ENCODE data around the gene ARMC3. TPM values are rescaled to one million over a fixed set of nuclear protein-coding genes. Genes with fewer than 3 reads are reported as not detected.
"Not testable (repeated sequence)": the region's sequence is repeated elsewhere in the genome, so short reads cannot be mapped to it uniquely, and the experiment has no call there.

ARMC3 gene
- total RNA-seq, 2 donors from 2014 or later = not detected

GRCh38 chr10:22911067-22911466 is 16.8 kb upstream of the ARMC3 start:
- peaks cover 4% of the 10 kb centered on the region for H3K4me1 Mint-ChIP-seq
- ATAC-seq (replicated peaks) = no peak
- no peak overlapping the region for H3K4me3 Mint-ChIP-seq
- no peaks in the 10 kb centered on the region for H3K36me3 Mint-ChIP-seq (ENCODE audit: low read depth)
- H3K9me3 Mint-ChIP-seq = peaks cover 8% of the 10 kb centered on the region
- H3K27me3 Mint-ChIP-seq = no peaks in the 10 kb centered on the region
- no peak overlapping the region for H3K27ac Mint-ChIP-seq

GRCh38 chr10:22911889-22912762 is 15.7 kb upstream of the ARMC3 start:
- H3K4me3 Mint-ChIP-seq = no peak overlapping the region
- peaks cover 8% of the 10 kb centered on the region for H3K9me3 Mint-ChIP-seq
- peaks cover 4% of the 10 kb centered on the region for H3K4me1 Mint-ChIP-seq
- no peak for ATAC-seq (replicated peaks)
- peaks cover 1% of the 10 kb centered on the region for H3K27me3 Mint-ChIP-seq
- H3K27ac Mint-ChIP-seq = no peak overlapping the region
- H3K36me3 Mint-ChIP-seq (ENCODE audit: low read depth) = no peaks in the 10 kb centered on the region

- H3K27me3 Mint-ChIP-seq = peaks cover 3% of the 10 kb centered on the region
- no peaks in the 10 kb centered on the region for H3K36me3 Mint-ChIP-seq (ENCODE audit: low read depth)
- H3K27ac Mint-ChIP-seq = no peak overlapping the region
- H3K4me1 Mint-ChIP-seq = peaks cover 4% of the 10 kb centered on the region
- H3K4me3 Mint-ChIP-seq = no peak overlapping the region
- no peak for ATAC-seq (replicated peaks)
- peaks cover 8% of the 10 kb centered on the region for H3K9me3 Mint-ChIP-seq
These were observed 15.0 kb upstream of the ARMC3 start for GRCh38 chr10:22912763-22913384.

- no peak for ATAC-seq (replicated peaks)
These were observed 14.3 kb upstream of the ARMC3 start for GRCh38 chr10:22913474-22914092.

GRCh38 chr10:22915314-22915713 is 12.5 kb upstream of the ARMC3 start:
- H3K27me3 Mint-ChIP-seq = peaks cover 9% of the 10 kb centered on the region
- peaks cover 4% of the 10 kb centered on the region for H3K9me3 Mint-ChIP-seq
- no peaks in the 10 kb centered on the region for H3K4me1 Mint-ChIP-seq
- no peak overlapping the region for H3K4me3 Mint-ChIP-seq
- no peaks in the 10 kb centered on the region for H3K36me3 Mint-ChIP-seq (ENCODE audit: low read depth)
- ATAC-seq (replicated peaks) = no peak
- no peak overlapping the region for H3K27ac Mint-ChIP-seq

More at GRCh38 chr10:22913474-22914092, 14.3 kb upstream of the ARMC3 start:
- Mint-ChIP-seq H3K9me3 (peaks cover 8% of the 10 kb centered on the region), H3K27me3 (peaks cover 3% of the 10 kb centered on the region), H3K27ac (no peak overlapping the region), H3K4me3 (no peak overlapping the region), H3K36me3 (ENCODE audit: low read depth) (no peaks in the 10 kb centered on the region), H3K4me1 (peaks cover 4% of the 10 kb centered on the region)

GRCh38 chr10:22925088-22925487 is 2.8 kb upstream of the ARMC3 start:
- ATAC-seq (replicated peaks) = no peak
- H3K27ac Mint-ChIP-seq = no peak overlapping the region
- H3K36me3 Mint-ChIP-seq (ENCODE audit: low read depth) = no peaks in the 10 kb centered on the region
- no peak overlapping the region for H3K4me3 Mint-ChIP-seq
- H3K9me3 Mint-ChIP-seq = peaks cover 6% of the 10 kb centered on the region
- no peaks in the 10 kb centered on the region for H3K4me1 Mint-ChIP-seq
- H3K27me3 Mint-ChIP-seq = peaks cover 18% of the 10 kb centered on the region

- Mint-ChIP-seq H3K27me3 (peaks cover 8% of the 10 kb centered on the region), H3K36me3 (ENCODE audit: low read depth) (no peaks in the 10 kb centered on the region), H3K9me3 (peaks cover 1% of the 10 kb centered on the region), H3K4me3 (no peak overlapping the region), H3K27ac (no peak overlapping the region), H3K4me1 (no peaks in the 10 kb centered on the region)
- no peak for ATAC-seq (replicated peaks)
These were observed 687 bp upstream of the ARMC3 start for GRCh38 chr10:22927166-22927565.

GRCh38 chr10:22929053-22929452 is 1.2 kb downstream of the ARMC3 start:
- not testable (repeated sequence) for H3K27me3 Mint-ChIP-seq; H3K27ac Mint-ChIP-seq; ATAC-seq (replicated peaks); H3K4me3 Mint-ChIP-seq; H3K4me1 Mint-ChIP-seq; H3K36me3 Mint-ChIP-seq (ENCODE audit: low read depth); H3K9me3 Mint-ChIP-seq

- Mint-ChIP-seq H3K27ac (no peak overlapping the region), H3K36me3 (ENCODE audit: low read depth) (no peaks in the 10 kb centered on the region), H3K4me1 (no peaks in the 10 kb centered on the region)
These were observed 4.1 kb downstream of the ARMC3 start for GRCh38 chr10:22931948-22932347.

GRCh38 chr10:22932626-22933370 is 4.9 kb downstream of the ARMC3 start:
- no peak overlapping the region for H3K27ac Mint-ChIP-seq
- no peaks in the 10 kb centered on the region for H3K9me3 Mint-ChIP-seq
- no peaks in the 10 kb centered on the region for H3K4me1 Mint-ChIP-seq
- no peaks in the 10 kb centered on the region for H3K36me3 Mint-ChIP-seq (ENCODE audit: low read depth)
- H3K27me3 Mint-ChIP-seq = peaks cover 3% of the 10 kb centered on the region
- no peak overlapping the region for H3K4me3 Mint-ChIP-seq
- ATAC-seq (replicated peaks) = no peak

More at GRCh38 chr10:22931948-22932347, 4.1 kb downstream of the ARMC3 start:
- Mint-ChIP-seq H3K4me3 (no peak overlapping the region), H3K9me3 (no peaks in the 10 kb centered on the region), H3K27me3 (peaks cover 3% of the 10 kb centered on the region)
- ATAC-seq (replicated peaks) = no peak

- Mint-ChIP-seq H3K4me1 (no peaks in the 10 kb centered on the region), H3K27me3 (no peaks in the 10 kb centered on the region), H3K9me3 (peaks cover 3% of the 10 kb centered on the region), H3K4me3 (no peak overlapping the region), H3K27ac (no peak overlapping the region), H3K36me3 (ENCODE audit: low read depth) (no peaks in the 10 kb centered on the region)
- ATAC-seq (replicated peaks) = no peak
These were observed 6.9 kb downstream of the ARMC3 start for GRCh38 chr10:22934726-22935125.

GRCh38 chr10:22942437-22942836 is 14.6 kb downstream of the ARMC3 start:
- no peak for ATAC-seq (replicated peaks)
- H3K27ac Mint-ChIP-seq = no peak overlapping the region
- H3K4me1 Mint-ChIP-seq = peaks cover 5% of the 10 kb centered on the region

GRCh38 chr10:22945934-22946673 is 18.3 kb downstream of the ARMC3 start:
- Mint-ChIP-seq H3K27me3 (peaks cover 3% of the 10 kb centered on the region), H3K9me3 (peaks cover 3% of the 10 kb centered on the region), H3K4me3 (no peak overlapping the region), H3K27ac (no peak overlapping the region), H3K4me1 (peaks cover 5% of the 10 kb centered on the region), H3K36me3 (ENCODE audit: low read depth) (no peaks in the 10 kb centered on the region)
- ATAC-seq (replicated peaks) = peak; percentile 58

More at GRCh38 chr10:22942437-22942836, 14.6 kb downstream of the ARMC3 start:
- H3K9me3 Mint-ChIP-seq = peaks cover 4% of the 10 kb centered on the region
- H3K4me3 Mint-ChIP-seq = no peak overlapping the region
- peaks cover 3% of the 10 kb centered on the region for H3K27me3 Mint-ChIP-seq
- H3K36me3 Mint-ChIP-seq (ENCODE audit: low read depth) = no peaks in the 10 kb centered on the region

- no peak for ATAC-seq (replicated peaks)
- no peaks in the 10 kb centered on the region for H3K36me3 Mint-ChIP-seq (ENCODE audit: low read depth)
- H3K27ac Mint-ChIP-seq = no peak overlapping the region
- H3K27me3 Mint-ChIP-seq = no peaks in the 10 kb centered on the region
- no peaks in the 10 kb centered on the region for H3K4me1 Mint-ChIP-seq
- H3K9me3 Mint-ChIP-seq = peaks cover 5% of the 10 kb centered on the region
- H3K4me3 Mint-ChIP-seq = no peak overlapping the region
These were observed 27.1 kb downstream of the ARMC3 start for GRCh38 chr10:22954970-22955369.
